Measurements from ENCODE around the gene ZNF48.

The ZNF48 gene

GRCh38 chr16:30395155-30395991 is at the start of gene ZNF48:
Gene ZNF48 (plus strand): TSS chr16:30395420. CDS start chr16:30395795, 375 bp downstream.
- no peak for DNase-seq

GRCh38 chr16:30346286-30346685 is 48.9 kb upstream of the ZNF48 start:
- no peak for DNase-seq

GRCh38 chr16:30348113-30348512 is 47.1 kb upstream of the ZNF48 start:
- no peak for DNase-seq

GRCh38 chr16:30348929-30349328 is 46.3 kb upstream of the ZNF48 start:
- DNase-seq: no peak

GRCh38 chr16:30349675-30350074 is 45.5 kb upstream of the ZNF48 start:
- no peak for DNase-seq

- DNase-seq: no peak
These were observed 44.9 kb upstream of the ZNF48 start for GRCh38 chr16:30350134-30350871.

- DNase-seq: no peak
These were observed 44.2 kb upstream of the ZNF48 start for GRCh38 chr16:30351001-30351441.

GRCh38 chr16:30351586-30352419 is 43.4 kb upstream of the ZNF48 start:
- no peak for DNase-seq

- DNase-seq: no peak
These were observed 42.5 kb upstream of the ZNF48 start for GRCh38 chr16:30352488-30353401.

GRCh38 chr16:30353438-30354129 is 41.6 kb upstream of the ZNF48 start:
- no peak for DNase-seq

- DNase-seq: no peak
These were observed 40.6 kb upstream of the ZNF48 start for GRCh38 chr16:30354423-30355143.

GRCh38 chr16:30355144-30355953 is 39.9 kb upstream of the ZNF48 start, which contains the start of gene CD2BP2:
Gene CD2BP2 (minus strand): TSS chr16:30355308. CDS start chr16:30354681, 627 bp downstream.
- DNase-seq: peak; percentile 38

- no peak for DNase-seq
These were observed 39.3 kb upstream of the ZNF48 start for GRCh38 chr16:30355954-30356308.

GRCh38 chr16:30356401-30357084 is 38.7 kb upstream of the ZNF48 start:
- no peak for DNase-seq

GRCh38 chr16:30357085-30357714 is 38.0 kb upstream of the ZNF48 start:
- DNase-seq: no peak

- no peak for DNase-seq
These were observed 37.3 kb upstream of the ZNF48 start for GRCh38 chr16:30357715-30358576.

- DNase-seq: no peak
These were observed 36.7 kb upstream of the ZNF48 start for GRCh38 chr16:30358577-30358936.

Data from NCI-H187 treated with DMSO at 0.1 percent for 48 hours (cell line).